Activated naive CD8-positive, alpha-beta T cell treated with anti-CD3 and anti-CD28 coated beads for 36 hours (primary cell): Measurements from ENCODE around the gene RFXAP. TPM values are rescaled to one million over a fixed set of nuclear protein-coding genes. Genes with fewer than 3 reads are reported as not detected.

Experiments
- DNase-seq: peaks from one replicate; pipeline ENCODE4 v3.0.0; 2021
- H3K27ac Mint-ChIP-seq: one replicate; pipeline ENCODE4 v1.8.0; 2022; ENCODE audit warnings: mild to moderate bottlenecking, moderate library complexity, mixed read lengths
- H3K27me3 Mint-ChIP-seq: one replicate; pipeline ENCODE4 v1.8.0; 2022; ENCODE audit warnings: mild to moderate bottlenecking, mixed read lengths
- H3K36me3 Mint-ChIP-seq: one replicate; pipeline ENCODE4 v1.8.0; 2021; ENCODE audit warnings: mild to moderate bottlenecking, mixed read lengths
- H3K4me1 Mint-ChIP-seq: one replicate; pipeline ENCODE4 v1.8.0; 2021; ENCODE audit warnings: mixed read lengths
- H3K4me3 Mint-ChIP-seq: one replicate; pipeline ENCODE4 v1.8.0; 2022; ENCODE audit warnings: mild to moderate bottlenecking, moderate library complexity, mixed read lengths
- H3K9me3 Mint-ChIP-seq: one replicate; pipeline ENCODE4 v1.8.0; 2022; ENCODE audit warnings: mixed read lengths
- total RNA-seq, 2 experiments: library from RNA; stranded (reverse); gene quantifications; one replicate each; pipeline ENCODE4 v1.2.3, GENCODE V29; 2021

The RFXAP gene
- total RNA-seq, 2 experiments from 2014 or later: 12.6 to 15.6 TPM

DNA sequence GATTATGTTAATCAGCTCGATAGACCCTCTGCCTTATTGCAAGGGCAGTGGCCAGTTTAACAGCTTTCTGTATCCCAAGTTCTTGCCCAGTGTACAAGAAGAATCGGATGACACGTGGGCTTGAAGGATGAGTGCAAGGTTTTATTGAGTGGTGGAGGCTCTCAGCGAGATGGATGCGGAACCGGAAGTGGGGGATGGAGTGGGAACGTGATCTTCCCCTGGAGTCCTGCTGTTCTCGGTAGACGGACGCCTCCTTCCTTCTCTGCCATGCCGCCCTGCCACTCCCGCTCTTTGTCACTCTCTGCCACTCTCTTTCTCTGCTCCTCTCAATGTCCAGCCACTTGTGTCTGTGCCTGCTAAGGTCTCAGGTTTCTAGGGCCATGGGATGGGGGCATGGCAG is 21.0 kb downstream of the RFXAP start:
- Mint-ChIP-seq H3K4me1 (no peaks in the 10 kb centered on the region), H3K9me3 (no peaks in the 10 kb centered on the region), H3K27me3 (no peaks in the 10 kb centered on the region), H3K27ac (no peak overlapping the region), H3K36me3 (peaks cover 2% of the 10 kb centered on the region), H3K4me3 (no peak overlapping the region)
- no peak for DNase-seq

DNA sequence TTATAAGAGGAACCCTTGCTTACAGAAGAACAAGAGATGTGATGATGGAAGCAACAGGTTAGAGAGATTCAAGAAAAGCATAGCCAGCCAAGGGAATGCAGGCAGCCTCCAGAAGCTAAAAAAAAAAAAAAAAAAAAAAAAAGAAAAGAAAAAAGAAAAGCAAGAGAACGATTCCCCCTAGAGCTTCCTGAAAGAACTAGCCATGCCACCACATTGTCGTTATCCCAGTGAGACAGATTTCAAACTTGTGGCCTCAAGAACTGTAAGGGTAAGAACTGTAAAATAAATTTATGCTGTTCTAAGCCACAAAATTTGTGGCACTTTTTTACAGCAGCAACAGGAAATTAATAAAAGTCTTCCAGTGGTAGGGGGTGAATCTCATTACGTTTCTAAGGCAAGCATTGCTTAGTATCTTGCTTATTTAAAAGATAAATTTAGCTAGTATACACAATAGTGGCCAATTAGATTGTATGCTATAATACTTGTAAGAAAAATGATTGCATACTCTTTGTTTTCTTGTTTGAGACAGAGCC is 21.8 kb downstream of the RFXAP start:
- Mint-ChIP-seq H3K36me3 (peaks cover 2% of the 10 kb centered on the region), H3K4me3 (no peak overlapping the region), H3K27ac (no peak overlapping the region), H3K9me3 (no peaks in the 10 kb centered on the region), H3K4me1 (no peaks in the 10 kb centered on the region), H3K27me3 (no peaks in the 10 kb centered on the region)
- no peak for DNase-seq

DNA sequence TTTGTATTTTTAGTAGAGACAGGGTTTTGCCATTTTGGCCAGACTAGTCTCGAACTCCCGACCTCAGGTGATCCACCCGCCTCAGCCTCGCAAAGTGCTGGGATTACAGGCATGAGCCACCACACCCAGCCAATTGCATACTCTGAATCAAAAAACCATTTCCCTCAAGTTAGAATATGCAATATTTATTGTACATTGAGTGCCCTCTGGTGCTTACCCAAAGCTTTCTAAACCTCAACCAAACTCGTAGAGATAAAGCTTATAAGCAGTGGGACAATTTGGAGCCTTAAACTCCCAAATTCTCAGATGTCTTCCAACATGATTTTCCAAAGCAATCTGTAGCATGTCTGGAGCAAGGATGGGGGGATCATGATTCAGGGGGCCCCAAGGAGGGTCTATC is 22.4 kb downstream of the RFXAP start:
- no peaks in the 10 kb centered on the region for H3K9me3 Mint-ChIP-seq
- no peak overlapping the region for H3K27ac Mint-ChIP-seq
- no peak for DNase-seq
- peaks cover 2% of the 10 kb centered on the region for H3K36me3 Mint-ChIP-seq
- no peaks in the 10 kb centered on the region for H3K27me3 Mint-ChIP-seq
- H3K4me3 Mint-ChIP-seq: no peak overlapping the region
- no peaks in the 10 kb centered on the region for H3K4me1 Mint-ChIP-seq

- Mint-ChIP-seq H3K4me1 (no peaks in the 10 kb centered on the region), H3K27me3 (no peaks in the 10 kb centered on the region), H3K27ac (no peak overlapping the region), H3K36me3 (no peaks in the 10 kb centered on the region), H3K4me3 (no peak overlapping the region), H3K9me3 (no peaks in the 10 kb centered on the region)
- DNase-seq: no peak
These were observed 28.6 kb downstream of the RFXAP start for GRCh38 chr13:36847606-36848005.

DNA sequence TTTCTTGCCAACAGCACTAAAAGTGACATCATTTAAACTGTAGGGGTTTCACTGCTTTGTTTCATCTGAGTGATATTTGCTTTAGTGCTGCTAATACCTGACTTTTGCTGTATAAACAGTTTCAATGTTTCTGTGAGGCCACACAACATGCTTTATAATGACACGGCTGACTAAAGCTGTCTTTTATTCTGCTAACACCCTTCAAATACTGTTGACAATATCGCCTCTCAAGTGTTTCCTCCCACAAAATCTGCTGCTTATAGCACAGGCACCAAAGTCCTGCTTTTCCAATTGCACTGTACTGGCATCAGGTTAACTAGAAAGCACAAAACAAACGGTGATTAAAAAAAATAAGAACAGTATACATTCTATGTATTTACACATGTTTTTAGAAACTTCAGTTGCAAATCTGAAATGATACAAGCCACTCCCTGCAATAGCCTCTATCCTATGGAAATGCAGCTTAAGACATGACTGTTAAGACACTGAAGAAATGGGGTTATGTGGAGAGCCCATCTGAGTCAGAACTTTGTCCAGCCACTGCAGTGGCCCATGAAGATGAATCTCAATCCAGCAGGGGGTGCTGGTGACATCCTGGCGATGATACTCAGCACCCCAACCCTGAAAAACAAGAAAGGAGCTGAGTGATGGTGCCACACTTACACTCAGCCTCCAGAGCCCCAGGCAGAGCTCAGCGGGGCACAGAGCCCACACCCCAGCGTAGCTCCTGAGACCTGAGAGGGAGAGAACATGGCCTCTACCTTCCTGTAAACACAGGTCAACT is 29.4 kb downstream of the RFXAP start:
- Mint-ChIP-seq H3K36me3 (no peaks in the 10 kb centered on the region), H3K4me3 (no peak overlapping the region), H3K9me3 (no peaks in the 10 kb centered on the region), H3K27me3 (no peaks in the 10 kb centered on the region), H3K4me1 (no peaks in the 10 kb centered on the region), H3K27ac (no peak overlapping the region)
- no peak for DNase-seq

- no peaks in the 10 kb centered on the region for H3K4me1 Mint-ChIP-seq
- H3K36me3 Mint-ChIP-seq: no peaks in the 10 kb centered on the region
- no peaks in the 10 kb centered on the region for H3K9me3 Mint-ChIP-seq
- no peak overlapping the region for H3K27ac Mint-ChIP-seq
- H3K4me3 Mint-ChIP-seq: no peak overlapping the region
- peaks cover 3% of the 10 kb centered on the region for H3K27me3 Mint-ChIP-seq
- no peak for DNase-seq
These were observed 31.9 kb downstream of the RFXAP start for GRCh38 chr13:36850790-36851438.

- DNase-seq: no peak
- H3K4me3 Mint-ChIP-seq: no peak overlapping the region
- no peaks in the 10 kb centered on the region for H3K36me3 Mint-ChIP-seq
- no peak overlapping the region for H3K27ac Mint-ChIP-seq
- peaks cover 4% of the 10 kb centered on the region for H3K4me1 Mint-ChIP-seq
- no peaks in the 10 kb centered on the region for H3K9me3 Mint-ChIP-seq
- peaks cover 26% of the 10 kb centered on the region for H3K27me3 Mint-ChIP-seq
These were observed 38.2 kb downstream of the RFXAP start for GRCh38 chr13:36857253-36857652.

DNA sequence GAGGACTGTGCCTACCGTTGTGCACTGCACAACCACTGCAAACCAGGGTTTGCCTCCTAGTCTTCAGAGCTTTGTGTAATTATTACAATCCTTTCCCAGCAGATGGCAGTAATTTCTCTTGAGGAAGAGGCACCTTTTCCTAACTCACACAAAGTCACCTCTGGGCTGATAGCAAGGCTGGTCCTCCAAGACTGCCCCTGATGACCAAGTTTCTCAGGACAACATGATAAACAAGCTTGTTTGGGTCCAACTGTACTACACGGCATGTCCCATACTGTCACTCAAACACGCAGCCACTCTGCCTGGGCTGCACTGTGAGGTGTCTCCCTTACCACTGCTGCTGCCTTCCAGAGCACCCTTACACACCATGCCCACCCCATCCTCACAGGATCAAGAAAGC is 39.3 kb downstream of the RFXAP start:
- Mint-ChIP-seq H3K27ac (no peak overlapping the region), H3K9me3 (no peaks in the 10 kb centered on the region), H3K4me3 (no peak overlapping the region), H3K36me3 (no peaks in the 10 kb centered on the region), H3K27me3 (peaks cover 26% of the 10 kb centered on the region), H3K4me1 (peaks cover 4% of the 10 kb centered on the region)
- no peak for DNase-seq

DNA sequence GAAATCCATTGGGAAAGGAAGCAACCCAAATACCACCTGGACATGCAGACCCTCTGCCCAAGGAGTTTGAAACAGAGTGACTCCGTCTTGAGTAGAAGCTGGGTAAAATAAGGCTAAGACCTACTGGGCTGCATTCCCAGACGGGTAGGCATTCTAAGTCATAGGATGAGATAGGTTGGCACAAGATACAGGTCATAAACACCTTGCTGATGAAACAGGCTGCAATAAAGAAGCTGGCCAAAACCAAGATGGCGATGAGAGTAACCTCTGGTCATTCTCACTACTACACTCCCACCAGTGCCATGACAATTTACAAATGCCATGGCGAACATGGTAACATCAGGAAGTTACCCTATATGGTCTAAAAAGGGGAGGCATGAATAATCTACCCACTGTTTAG is 40.2 kb downstream of the RFXAP start:
- H3K27ac Mint-ChIP-seq: no peak overlapping the region
- H3K4me1 Mint-ChIP-seq: peaks cover 4% of the 10 kb centered on the region
- no peaks in the 10 kb centered on the region for H3K9me3 Mint-ChIP-seq
- H3K36me3 Mint-ChIP-seq: no peaks in the 10 kb centered on the region
- no peak for DNase-seq
- peaks cover 28% of the 10 kb centered on the region for H3K27me3 Mint-ChIP-seq
- H3K4me3 Mint-ChIP-seq: no peak overlapping the region

DNA sequence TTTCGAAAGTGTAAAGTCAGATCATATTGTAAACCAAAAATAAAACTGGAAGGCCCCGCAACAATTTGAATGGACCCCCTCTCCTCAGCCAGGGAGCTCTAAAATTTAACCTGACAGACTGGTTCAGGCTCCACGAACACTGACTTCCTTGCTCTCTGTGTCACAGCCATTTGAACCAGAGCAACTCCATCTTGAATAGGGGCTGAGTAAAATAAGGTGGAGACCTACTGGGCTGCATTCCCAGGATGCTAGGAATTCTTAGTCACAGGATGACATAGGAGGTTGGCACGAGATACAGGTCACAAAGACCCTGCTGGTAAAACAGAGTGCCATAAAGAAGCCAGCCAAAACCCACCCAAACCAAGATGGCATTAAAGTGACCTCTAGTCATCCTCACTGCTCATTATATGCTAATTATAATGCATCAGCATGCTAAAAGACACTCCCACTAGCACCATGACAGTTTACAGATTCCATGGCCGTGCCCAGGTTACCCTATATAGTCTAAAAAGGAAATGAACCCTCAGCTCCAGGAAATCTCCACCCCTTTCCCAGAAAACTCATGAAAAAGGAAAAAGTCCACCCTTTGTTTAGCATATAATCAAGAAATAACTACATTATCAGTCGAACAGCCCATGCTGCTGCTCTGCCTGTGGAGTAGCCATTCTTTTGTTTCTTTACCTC is 43.1 kb downstream of the RFXAP start:
- H3K27ac Mint-ChIP-seq: no peak overlapping the region
- no peak overlapping the region for H3K4me3 Mint-ChIP-seq
- peaks cover 39% of the 10 kb centered on the region for H3K27me3 Mint-ChIP-seq
- peaks cover 4% of the 10 kb centered on the region for H3K4me1 Mint-ChIP-seq
- no peaks in the 10 kb centered on the region for H3K9me3 Mint-ChIP-seq
- no peak for DNase-seq
- no peaks in the 10 kb centered on the region for H3K36me3 Mint-ChIP-seq

- no peaks in the 10 kb centered on the region for H3K4me1 Mint-ChIP-seq
- no peaks in the 10 kb centered on the region for H3K36me3 Mint-ChIP-seq
- no peak overlapping the region for H3K27ac Mint-ChIP-seq
- no peak overlapping the region for H3K4me3 Mint-ChIP-seq
- no peak for DNase-seq
- peaks cover 43% of the 10 kb centered on the region for H3K27me3 Mint-ChIP-seq
- no peaks in the 10 kb centered on the region for H3K9me3 Mint-ChIP-seq
These were observed 43.7 kb downstream of the RFXAP start for GRCh38 chr13:36862722-36863121.

DNA sequence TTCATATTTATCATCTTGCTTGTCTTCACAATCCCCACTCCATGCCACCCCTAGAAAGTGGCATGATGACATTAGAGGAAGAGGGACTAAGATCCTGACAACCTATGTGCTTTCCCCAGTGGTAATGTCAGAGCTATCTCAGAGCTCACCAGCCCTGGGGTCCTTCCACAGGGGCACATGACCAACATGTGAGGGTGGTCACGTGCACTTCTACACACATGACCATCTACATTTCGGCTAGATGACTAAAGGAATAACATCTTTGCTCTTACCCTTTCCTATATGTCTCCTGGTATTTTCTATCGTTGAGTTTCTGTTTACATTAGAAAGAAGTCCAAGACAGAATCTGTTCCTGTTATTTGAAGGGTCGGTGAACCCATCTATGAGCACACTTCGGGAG is 46.2 kb downstream of the RFXAP start:
- Mint-ChIP-seq H3K27me3 (peaks cover 33% of the 10 kb centered on the region), H3K9me3 (no peaks in the 10 kb centered on the region), H3K4me1 (no peaks in the 10 kb centered on the region), H3K27ac (no peak overlapping the region), H3K36me3 (no peaks in the 10 kb centered on the region), H3K4me3 (no peak overlapping the region)
- no peak for DNase-seq

DNA sequence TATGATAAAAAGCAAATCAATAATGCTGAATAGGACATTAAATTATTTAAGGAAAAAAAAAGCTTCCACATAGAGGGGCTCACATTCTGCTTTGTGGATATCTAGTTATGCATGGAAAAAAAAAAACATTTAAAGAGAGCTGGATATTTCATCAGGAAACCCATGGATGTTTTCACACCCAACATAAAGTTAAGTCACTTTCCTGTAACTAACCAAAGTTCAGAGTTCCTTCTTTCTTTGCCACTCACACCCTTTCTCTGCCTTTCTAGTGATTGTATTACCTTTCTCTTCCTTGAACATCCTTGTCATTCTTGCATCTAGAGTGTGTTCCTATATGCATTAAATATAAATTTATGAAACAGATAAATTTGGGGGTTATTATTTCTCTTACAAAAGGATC is 47.2 kb downstream of the RFXAP start:
- H3K27me3 Mint-ChIP-seq: peaks cover 36% of the 10 kb centered on the region
- no peaks in the 10 kb centered on the region for H3K4me1 Mint-ChIP-seq
- no peaks in the 10 kb centered on the region for H3K9me3 Mint-ChIP-seq

GRCh38 chr13:36870050-36870692 is 51.1 kb downstream of the RFXAP start:
- Mint-ChIP-seq H3K9me3 (no peaks in the 10 kb centered on the region), H3K27ac (no peak overlapping the region), H3K36me3 (no peaks in the 10 kb centered on the region), H3K4me1 (no peaks in the 10 kb centered on the region), H3K4me3 (no peak overlapping the region), H3K27me3 (peaks cover 34% of the 10 kb centered on the region)
- no peak for DNase-seq

More for the DNA sequence above, 47.2 kb downstream of the RFXAP start:
- no peak for DNase-seq
- H3K4me3 Mint-ChIP-seq: no peak overlapping the region
- no peaks in the 10 kb centered on the region for H3K36me3 Mint-ChIP-seq
- H3K27ac Mint-ChIP-seq: no peak overlapping the region

DNA sequence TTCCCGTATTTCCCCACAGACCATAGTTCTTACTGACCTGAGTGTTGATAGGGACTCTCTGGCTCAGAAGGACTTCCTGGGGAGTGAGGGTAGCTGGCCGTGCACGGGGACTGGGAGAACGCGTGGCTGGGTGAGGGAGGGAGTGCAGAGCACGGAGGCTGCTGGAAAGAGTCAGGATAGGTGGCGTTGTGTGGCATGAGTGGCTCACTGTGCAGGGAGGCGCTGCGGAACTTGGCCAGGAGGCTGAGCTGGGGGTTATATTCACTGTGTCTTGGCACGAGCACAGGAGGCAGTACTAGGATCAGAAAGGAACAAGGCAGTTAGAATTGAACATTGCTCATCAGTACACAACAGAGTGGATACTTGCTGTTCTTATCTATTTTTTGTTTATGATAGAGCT is 53.6 kb downstream of the RFXAP start:
- DNase-seq: no peak
- Mint-ChIP-seq H3K27me3 (peaks cover 18% of the 10 kb centered on the region), H3K27ac (no peak overlapping the region), H3K4me3 (no peak overlapping the region), H3K4me1 (no peaks in the 10 kb centered on the region), H3K36me3 (no peaks in the 10 kb centered on the region), H3K9me3 (no peaks in the 10 kb centered on the region)
